Type B pancreatic cell (in vitro differentiated cells): ENCODE results near the gene RAMAC. TPM values are rescaled to one million over a fixed set of nuclear protein-coding genes. Genes with fewer than 3 reads are reported as not detected.

Source experiments
- DNase-seq: peaks from one replicate; pipeline ENCODE4 v3.0.0; 2021; ENCODE audit warnings: mixed read lengths; ENCODE audit not compliant: unreplicated experiment; ENCODE audit errors: extremely low spot score
- H3K27ac Mint-ChIP-seq: 2 replicates; pipeline ENCODE4 v1.8.0; 2021; ENCODE audit warnings: mild to moderate bottlenecking, mixed read lengths
- H3K27me3 Mint-ChIP-seq: 2 replicates; pipeline ENCODE4 v1.8.0; 2021; ENCODE audit warnings: mixed read lengths
- H3K36me3 Mint-ChIP-seq: 2 replicates; pipeline ENCODE4 v1.8.0; 2021; ENCODE audit warnings: mixed read lengths
- H3K4me1 Mint-ChIP-seq: one replicate; pipeline ENCODE4 v1.8.0; 2021; ENCODE audit warnings: mixed read lengths; ENCODE audit not compliant: unreplicated experiment
- H3K4me3 Mint-ChIP-seq: 2 replicates; pipeline ENCODE4 v1.8.0; 2021; ENCODE audit warnings: mild to moderate bottlenecking, mixed read lengths
- H3K9me3 Mint-ChIP-seq: 2 replicates; pipeline ENCODE4 v1.8.0; 2021; ENCODE audit warnings: mixed read lengths
- total RNA-seq: library from RNA; stranded (reverse); gene quantifications from 2 replicates; pipeline ENCODE4 v1.2.1, GENCODE V29; 2021; ENCODE audit warnings: low replicate concordance
- TF ChIP-seq, protein P1 (sequence below): fragments of 200-600 bp; sonication (generic); conservative IDR thresholded peaks from 2 replicates; pipeline ENCODE4 v1.5.0; 2021; ENCODE audit warnings: antibody characterized with exemption, mild to moderate bottlenecking

The RAMAC gene
- total RNA-seq, 1 donor from 2014 or later = 31.1 TPM

DNA sequence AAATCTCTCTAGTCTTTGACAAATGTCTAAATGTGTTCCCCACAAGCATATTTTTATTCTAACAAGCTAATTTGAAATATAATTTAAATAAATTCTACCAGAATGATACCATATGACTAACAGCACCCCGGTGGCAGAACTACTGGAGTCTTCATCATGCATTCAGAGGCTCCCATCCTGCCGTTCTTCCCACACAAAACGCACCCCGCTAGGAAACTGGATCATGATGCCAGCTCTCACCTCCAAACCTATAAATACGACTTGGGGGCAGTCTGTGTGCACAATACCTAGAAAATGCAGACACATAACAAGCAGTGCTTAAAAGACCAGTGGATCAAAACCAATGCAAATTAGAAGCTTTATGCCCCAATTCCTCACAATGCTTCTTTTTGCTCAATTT is 42.0 kb upstream of the RAMAC start:
- H3K27ac Mint-ChIP-seq = no peak overlapping the region
- no peaks in the 10 kb centered on the region for H3K36me3 Mint-ChIP-seq
- H3K4me3 Mint-ChIP-seq = no peak overlapping the region
- no peak for DNase-seq
- no peaks in the 10 kb centered on the region for H3K4me1 Mint-ChIP-seq
- TF ChIP-seq, protein P1, sequence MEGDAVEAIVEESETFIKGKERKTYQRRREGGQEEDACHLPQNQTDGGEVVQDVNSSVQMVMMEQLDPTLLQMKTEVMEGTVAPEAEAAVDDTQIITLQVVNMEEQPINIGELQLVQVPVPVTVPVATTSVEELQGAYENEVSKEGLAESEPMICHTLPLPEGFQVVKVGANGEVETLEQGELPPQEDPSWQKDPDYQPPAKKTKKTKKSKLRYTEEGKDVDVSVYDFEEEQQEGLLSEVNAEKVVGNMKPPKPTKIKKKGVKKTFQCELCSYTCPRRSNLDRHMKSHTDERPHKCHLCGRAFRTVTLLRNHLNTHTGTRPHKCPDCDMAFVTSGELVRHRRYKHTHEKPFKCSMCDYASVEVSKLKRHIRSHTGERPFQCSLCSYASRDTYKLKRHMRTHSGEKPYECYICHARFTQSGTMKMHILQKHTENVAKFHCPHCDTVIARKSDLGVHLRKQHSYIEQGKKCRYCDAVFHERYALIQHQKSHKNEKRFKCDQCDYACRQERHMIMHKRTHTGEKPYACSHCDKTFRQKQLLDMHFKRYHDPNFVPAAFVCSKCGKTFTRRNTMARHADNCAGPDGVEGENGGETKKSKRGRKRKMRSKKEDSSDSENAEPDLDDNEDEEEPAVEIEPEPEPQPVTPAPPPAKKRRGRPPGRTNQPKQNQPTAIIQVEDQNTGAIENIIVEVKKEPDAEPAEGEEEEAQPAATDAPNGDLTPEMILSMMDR = no peak
- H3K27me3 Mint-ChIP-seq = no peaks in the 10 kb centered on the region
- H3K9me3 Mint-ChIP-seq = no peaks in the 10 kb centered on the region

DNA sequence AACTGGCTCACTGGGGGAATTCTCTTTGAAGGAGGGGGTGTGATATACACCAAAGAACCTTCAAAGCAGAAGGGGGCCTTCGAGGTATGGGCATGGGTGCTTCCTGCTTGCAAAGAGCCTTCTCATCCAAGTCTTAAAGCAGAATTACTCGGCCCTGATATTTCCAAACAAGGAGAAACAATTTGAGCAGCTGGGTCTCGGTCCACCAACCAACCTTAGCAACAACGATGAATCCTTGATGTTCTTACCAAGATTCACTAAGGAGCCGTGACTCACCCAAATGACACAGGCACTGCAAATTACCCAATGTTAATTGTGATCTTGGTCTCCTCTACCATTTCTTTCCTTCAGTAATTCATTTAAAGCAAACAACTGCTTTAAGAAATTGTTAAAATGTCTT is 41.2 kb upstream of the RAMAC start:
- H3K36me3 Mint-ChIP-seq = no peaks in the 10 kb centered on the region
- TF ChIP-seq, protein P1 = no peak
- no peaks in the 10 kb centered on the region for H3K27me3 Mint-ChIP-seq
- no peak overlapping the region for H3K27ac Mint-ChIP-seq
- no peak for DNase-seq
- no peaks in the 10 kb centered on the region for H3K9me3 Mint-ChIP-seq
- H3K4me3 Mint-ChIP-seq = no peak overlapping the region
- H3K4me1 Mint-ChIP-seq = no peaks in the 10 kb centered on the region

DNA sequence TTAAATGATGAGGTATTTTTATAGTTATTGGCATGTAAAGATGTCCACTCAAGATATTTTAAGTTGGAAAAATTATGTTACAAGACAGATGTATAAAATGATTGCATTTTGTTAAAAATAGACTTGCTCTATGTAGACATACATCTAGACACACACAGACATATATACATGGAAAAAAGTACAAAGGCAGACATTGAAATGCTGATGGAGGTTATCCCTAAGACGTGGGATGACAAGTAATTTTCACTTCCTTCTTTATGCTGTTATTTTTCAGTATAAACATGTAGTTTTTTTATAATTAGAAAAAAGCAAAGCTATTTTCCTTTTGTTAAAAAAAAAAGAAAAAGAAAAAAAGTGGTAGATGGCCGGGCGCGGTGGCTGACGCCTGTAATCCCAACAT is 40.7 kb upstream of the RAMAC start:
- H3K36me3 Mint-ChIP-seq = no peaks in the 10 kb centered on the region
- H3K4me1 Mint-ChIP-seq = no peaks in the 10 kb centered on the region
- no peaks in the 10 kb centered on the region for H3K9me3 Mint-ChIP-seq
- H3K27me3 Mint-ChIP-seq = no peaks in the 10 kb centered on the region
- TF ChIP-seq, protein P1 = no peak
- no peak overlapping the region for H3K4me3 Mint-ChIP-seq
- no peak overlapping the region for H3K27ac Mint-ChIP-seq
- DNase-seq = no peak

DNA sequence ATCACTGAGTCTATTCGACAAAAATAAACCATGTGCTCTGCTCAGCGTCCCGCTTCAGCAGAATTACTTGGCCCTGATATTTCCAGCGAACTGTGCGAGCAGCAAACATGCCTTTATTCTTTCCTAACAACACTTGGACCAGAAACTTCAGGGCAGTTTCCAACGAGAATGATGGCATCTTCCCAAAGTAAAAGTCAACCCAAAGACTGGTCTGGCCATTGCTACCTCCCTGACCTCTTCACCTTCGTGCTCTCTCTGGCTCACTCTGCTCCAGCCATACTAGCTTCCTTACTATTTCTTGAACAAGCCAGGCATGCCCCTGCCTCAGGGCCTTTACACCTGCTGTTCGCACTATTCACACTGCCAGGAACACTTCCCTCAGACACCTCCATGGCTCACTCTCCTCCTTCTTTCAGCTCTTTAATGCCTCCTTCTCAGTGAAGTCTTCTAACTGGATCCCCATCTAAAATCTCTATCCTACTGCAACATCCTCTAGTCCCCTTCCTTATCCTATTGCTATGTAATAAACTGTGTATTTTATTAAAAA is 39.8 kb upstream of the RAMAC start:
- Mint-ChIP-seq H3K27me3 (no peaks in the 10 kb centered on the region), H3K9me3 (no peaks in the 10 kb centered on the region), H3K4me3 (no peak overlapping the region), H3K4me1 (no peaks in the 10 kb centered on the region), H3K36me3 (no peaks in the 10 kb centered on the region), H3K27ac (no peak overlapping the region)
- TF ChIP-seq, protein P1 = no peak
- no peak for DNase-seq

DNA sequence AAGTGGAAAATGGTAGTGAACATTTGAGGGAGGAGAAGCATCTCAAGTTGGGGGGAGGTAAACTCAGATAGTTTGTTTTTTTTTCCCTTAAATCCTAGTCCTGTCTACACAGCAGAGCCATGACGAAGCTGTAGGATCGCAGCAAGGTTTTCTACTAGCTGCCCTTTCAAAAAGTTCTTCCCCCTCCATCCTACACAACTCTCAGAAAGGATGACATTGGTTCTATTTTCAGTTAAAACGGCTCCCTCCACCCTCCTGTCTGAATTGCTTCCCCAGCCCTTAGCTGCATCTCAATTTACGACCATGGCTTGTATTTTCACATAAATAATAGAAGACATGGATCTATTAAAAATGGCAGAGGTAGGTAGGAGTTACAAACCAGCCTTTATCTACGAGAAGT is 35.7 kb upstream of the RAMAC start:
- TF ChIP-seq, protein P1 = no peak
- Mint-ChIP-seq H3K27me3 (no peaks in the 10 kb centered on the region), H3K27ac (no peak overlapping the region), H3K4me1 (no peaks in the 10 kb centered on the region), H3K4me3 (no peak overlapping the region), H3K36me3 (no peaks in the 10 kb centered on the region), H3K9me3 (no peaks in the 10 kb centered on the region)
- no peak for DNase-seq
